GM23248 (cell line): ENCODE results near the gene DNAH14.
"Not testable (repeated sequence)": the region's sequence is repeated elsewhere in the genome, so short reads cannot be mapped to it uniquely, and the experiment has no call there.

Experiments used
- EZH2 ChIP-seq: fragments of 200-600 bp; sonication (generic); IDR thresholded peaks from 2 replicates; pipeline ENCODE4 v1.6.1; 2018; ENCODE audit warnings: antibody characterized with exemption, mild to moderate bottlenecking; ENCODE audit not compliant: insufficient read depth, poor library complexity, severe bottlenecking
- EZH2phosphoT487 ChIP-seq: fragments of 200-600 bp; sonication (generic); IDR thresholded peaks from 2 replicates; pipeline ENCODE4 v1.6.1; 2018; ENCODE audit warnings: antibody characterized with exemption, moderate library complexity, mild to moderate bottlenecking, low read depth; ENCODE audit not compliant: insufficient read depth

GRCh38 chr1:225232930-225233329, 303.5 kb downstream of the DNAH14 start:
- not testable (repeated sequence) for TF ChIP-seq EZH2phosphoT487, EZH2
